ENCODE measurements around the gene GABARAP.

Gene GABARAP

GRCh38 chr17:7239091-7240027, 2.9 kb downstream of the GABARAP start, which contains the start of gene PHF23:
Gene PHF23 (minus strand): TSS chr17:7239457. CDS start chr17:7239279, 178 bp downstream.
- peak; percentile 85 for DNase-seq

GRCh38 chr17:7238420-7239090, 3.7 kb downstream of the GABARAP start:
- DNase-seq: no peak

GRCh38 chr17:7237761-7238419, 4.4 kb downstream of the GABARAP start:
- no peak for DNase-seq

- DNase-seq: no peak
Measured at GRCh38 chr17:7237266-7237760, 4.9 kb downstream of the GABARAP start.

GRCh38 chr17:7236808-7237207, 5.4 kb downstream of the GABARAP start:
- DNase-seq: no peak

DNA sequence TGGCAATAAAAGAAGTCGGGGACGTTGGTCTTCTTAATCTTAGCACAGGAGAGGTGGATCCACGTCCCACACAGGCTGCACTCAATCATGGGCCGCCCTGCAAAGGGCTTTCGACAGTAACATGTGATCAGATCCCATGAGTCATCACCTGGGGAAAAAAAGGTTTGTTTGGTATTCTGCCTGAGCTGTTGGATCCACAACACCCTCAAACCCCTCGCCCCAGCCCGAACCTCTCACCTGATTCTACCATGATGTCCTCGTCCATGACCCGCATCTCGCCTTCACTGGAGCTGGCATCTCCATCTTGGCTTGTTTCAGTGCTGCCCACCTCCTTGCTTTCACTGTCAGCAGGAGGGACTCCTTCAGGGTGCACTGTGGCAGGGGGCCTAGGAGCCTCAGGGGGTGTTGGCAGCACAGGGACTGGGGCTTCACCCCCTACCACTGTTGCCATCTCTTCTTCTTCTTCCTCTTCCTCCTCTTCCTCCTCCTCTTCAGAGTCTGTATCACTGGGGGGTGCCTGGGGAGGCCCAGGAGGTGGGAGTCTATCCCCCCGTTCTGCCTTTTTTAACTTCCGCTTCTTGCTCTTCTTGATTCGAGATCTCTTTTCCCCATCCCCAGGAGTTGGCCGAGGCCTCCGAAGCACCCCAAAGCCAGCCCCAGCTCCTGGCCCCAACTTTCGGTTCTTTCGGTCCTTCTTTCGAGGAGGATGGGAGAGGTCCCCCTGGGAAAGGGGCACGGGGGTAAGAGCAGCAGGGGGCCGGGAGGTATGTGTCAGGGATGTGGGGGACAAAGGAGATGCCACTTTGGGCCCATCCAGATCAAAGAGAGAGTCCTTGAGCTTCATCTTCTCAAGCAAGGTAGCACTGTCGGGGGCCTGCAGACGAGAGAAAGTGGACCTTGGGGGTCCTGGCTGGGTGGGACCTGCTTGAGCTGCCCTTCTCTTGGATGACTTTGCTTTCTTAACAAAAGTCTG, 6.3 kb downstream of the GABARAP start:
- no peak for DNase-seq

- DNase-seq: no peak
Measured at GRCh38 chr17:7234083-7234951, 7.9 kb downstream of the GABARAP start, which contains the start of gene DVL2. Gene DVL2 (minus strand): TSS chr17:7234517. CDS start chr17:7234262, 255 bp downstream.

- DNase-seq: no peak
Measured at GRCh38 chr17:7233701-7234082, 8.6 kb downstream of the GABARAP start.

DNA sequence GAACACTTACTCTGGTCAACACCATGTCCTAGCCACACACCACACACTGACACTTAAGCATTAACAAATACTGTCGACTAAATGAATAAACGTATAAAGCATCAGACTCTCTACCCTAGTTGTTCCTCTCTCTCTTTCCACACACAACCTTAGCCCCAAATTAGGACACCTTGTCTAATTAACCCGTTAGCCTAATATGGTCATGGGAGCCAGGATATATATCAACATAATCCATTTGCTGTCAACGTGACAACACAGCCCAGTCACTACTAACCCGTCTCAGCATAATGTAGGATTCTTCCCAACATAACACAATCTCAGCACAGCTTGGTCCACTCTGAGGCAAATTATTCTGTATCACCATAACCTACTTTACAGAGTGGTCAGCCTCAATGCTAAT, 10.1 kb downstream of the GABARAP start:
- DNase-seq: no peak

DNA sequence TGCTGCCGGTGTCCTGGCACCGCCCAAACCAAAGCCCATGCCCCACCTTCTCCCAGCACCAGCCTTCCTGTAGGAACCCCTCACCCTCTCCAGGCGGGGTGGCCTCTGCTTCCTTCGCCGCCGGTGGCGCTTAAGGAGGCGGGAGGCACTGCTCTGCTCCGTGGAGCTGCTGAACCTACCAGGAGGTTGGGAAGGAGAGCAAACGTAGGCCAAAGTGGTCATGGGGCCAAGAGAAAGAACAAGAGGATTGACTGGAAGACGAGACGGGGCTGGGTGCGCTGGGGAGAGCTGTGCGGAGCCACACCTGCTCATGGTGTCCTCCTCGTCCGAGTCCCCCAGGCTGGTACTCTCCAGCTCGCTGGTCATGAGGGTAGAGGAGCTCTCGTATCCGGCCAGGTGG, 12.7 kb downstream of the GABARAP start:
- no peak for DNase-seq

DNA sequence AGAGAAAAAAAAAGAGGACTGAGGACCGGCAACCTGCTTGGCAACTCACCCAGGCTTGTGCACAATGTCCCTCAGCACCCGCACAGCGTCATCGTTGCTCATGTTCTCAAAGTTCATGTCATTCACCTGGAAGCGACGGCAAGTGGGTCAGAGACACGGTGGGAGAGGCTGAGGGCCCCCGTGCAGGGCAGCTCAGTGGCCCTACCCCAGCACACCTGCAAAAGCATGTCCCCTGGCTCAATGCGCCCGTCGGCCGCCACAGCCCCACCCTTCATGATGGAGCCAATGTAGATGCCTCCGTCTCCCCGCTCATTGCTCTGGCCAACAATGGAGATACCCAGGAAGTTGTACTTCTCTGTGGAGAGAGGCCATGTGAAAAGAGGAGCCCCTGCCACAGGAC, 13.3 kb downstream of the GABARAP start:
- DNase-seq: no peak

GRCh38 chr17:7226721-7227710, 15.2 kb downstream of the GABARAP start:
- DNase-seq: no peak

DNA sequence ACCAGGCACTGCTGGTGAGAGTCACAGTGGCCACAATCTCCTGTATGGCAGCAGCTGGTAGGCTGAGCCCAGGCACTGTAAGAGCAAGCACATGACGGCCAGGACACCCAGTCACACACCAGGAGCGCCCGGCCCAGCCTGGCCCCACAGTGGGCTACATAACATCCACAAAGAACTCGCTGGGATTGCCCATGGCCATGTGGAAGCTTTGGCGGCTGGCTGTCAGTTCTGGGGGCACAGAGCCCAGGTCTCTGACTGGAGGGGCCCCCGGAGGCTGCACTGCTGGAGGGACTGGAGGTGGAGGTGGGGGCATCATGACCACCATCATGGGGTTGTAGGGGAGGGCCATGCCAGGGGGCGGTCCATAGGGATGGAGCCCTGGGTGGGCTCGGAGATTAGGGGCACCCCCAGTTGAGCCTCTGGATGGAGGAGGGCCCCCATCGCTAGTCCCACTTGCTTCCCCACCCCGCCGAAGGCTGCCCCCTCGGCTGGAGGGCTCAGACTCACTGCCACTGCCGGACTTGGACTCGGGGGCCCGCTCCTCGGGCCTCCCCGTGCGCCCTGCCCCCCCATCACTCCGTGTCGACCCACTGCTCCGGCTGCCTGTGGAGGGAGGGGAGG, 16.4 kb downstream of the GABARAP start:
- DNase-seq: no peak

DNA sequence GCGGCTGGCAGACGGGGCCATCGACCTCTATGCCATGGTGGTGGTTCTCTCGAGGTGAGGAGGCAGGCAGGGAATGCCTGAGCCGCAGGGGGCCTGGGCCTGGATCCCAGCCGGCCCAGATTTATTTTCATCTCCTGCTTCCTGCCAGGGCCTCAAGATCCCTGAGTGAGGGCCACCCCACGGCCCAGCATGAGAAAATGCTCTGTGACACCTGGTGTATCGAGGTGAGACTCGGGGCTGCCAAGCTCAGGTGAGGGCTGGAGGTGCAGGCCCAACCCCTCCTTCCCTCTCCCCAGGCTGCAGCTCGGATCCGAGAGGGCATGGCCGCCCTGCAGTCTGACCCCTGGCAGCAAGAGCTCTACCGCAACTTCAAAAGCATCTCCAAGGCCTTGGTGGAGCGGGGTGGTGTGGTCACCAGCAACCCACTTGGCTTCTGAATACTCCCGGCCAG, 17.6 kb downstream of the GABARAP start:
- DNase-seq: no peak

- no peak for DNase-seq
Measured at GRCh38 chr17:7224110-7224509, 18.1 kb downstream of the GABARAP start.

GRCh38 chr17:7223375-7223774, 18.9 kb downstream of the GABARAP start:
- no peak for DNase-seq

DNA sequence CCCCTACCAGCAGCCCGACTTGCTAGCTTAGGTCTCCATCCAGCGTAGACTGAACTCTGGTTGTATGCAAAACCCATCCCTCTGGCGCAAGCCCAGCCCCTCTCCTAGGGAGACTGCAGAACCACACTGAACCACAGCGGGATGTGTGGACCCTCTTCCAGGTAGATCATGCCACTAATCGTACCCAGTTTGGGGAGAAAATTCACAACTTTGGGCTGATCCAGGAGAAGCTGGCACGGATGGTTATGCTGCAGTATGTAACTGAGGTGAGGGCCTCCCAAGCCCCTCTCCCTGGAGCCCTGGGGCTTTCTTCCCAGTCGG, 19.3 kb downstream of the GABARAP start:
- DNase-seq: no peak

- no peak for DNase-seq
Measured at GRCh38 chr17:7222093-7222971, 19.9 kb downstream of the GABARAP start.

Data from NCI-H524 treated with DMSO at 0.1 percent for 48 hours (cell line).